IgD-negative memory B cell (primary cell): ENCODE measurements around the gene MSANTD7. TPM values are rescaled to one million over a fixed set of nuclear protein-coding genes. Genes with fewer than 3 reads are reported as not detected.

ENCODE experiments used
- polyA plus RNA-seq: library from polyadenylated mRNA; unstranded; fragments of 300-500 nt; fragmentation: Illumina TruSeq; gene quantifications from one replicate; pipeline ENCODE4 v1.2.3, GENCODE V29; 2021

The MSANTD7 gene
- polyA plus RNA-seq, 1 donor from 2014 or later = 6.0 TPM

Other genes starting within 250 kb of the MSANTD7 start
- 113 TPM for gene FAM107B, start 63.4 kb upstream of the MSANTD7 start, polyA plus RNA-seq
- 1.1 TPM for gene CDNF, start 269 bp upstream of the MSANTD7 start, polyA plus RNA-seq
- 11.3 TPM for gene HSPA14, start within 50 bp of the MSANTD7 start, polyA plus RNA-seq
- gene SUV39H2, start 40.6 kb downstream of the MSANTD7 start, polyA plus RNA-seq = 0.43 TPM
- gene DCLRE1C, start 115.8 kb downstream of the MSANTD7 start, polyA plus RNA-seq = 49.7 TPM
- 2.4 TPM for gene MEIG1, start 121.1 kb downstream of the MSANTD7 start, polyA plus RNA-seq
- not detected for gene OLAH, start 205.6 kb downstream of the MSANTD7 start, polyA plus RNA-seq